ENCODE measurements around the gene ALDH1L2. TPM values are rescaled to one million over a fixed set of nuclear protein-coding genes. Genes with fewer than 3 reads are reported as not detected.

The ALDH1L2 gene
- total RNA-seq, 4 donors from 2014 or later, result 2.1 to 9.1 (median 4.3) TPM

DNA sequence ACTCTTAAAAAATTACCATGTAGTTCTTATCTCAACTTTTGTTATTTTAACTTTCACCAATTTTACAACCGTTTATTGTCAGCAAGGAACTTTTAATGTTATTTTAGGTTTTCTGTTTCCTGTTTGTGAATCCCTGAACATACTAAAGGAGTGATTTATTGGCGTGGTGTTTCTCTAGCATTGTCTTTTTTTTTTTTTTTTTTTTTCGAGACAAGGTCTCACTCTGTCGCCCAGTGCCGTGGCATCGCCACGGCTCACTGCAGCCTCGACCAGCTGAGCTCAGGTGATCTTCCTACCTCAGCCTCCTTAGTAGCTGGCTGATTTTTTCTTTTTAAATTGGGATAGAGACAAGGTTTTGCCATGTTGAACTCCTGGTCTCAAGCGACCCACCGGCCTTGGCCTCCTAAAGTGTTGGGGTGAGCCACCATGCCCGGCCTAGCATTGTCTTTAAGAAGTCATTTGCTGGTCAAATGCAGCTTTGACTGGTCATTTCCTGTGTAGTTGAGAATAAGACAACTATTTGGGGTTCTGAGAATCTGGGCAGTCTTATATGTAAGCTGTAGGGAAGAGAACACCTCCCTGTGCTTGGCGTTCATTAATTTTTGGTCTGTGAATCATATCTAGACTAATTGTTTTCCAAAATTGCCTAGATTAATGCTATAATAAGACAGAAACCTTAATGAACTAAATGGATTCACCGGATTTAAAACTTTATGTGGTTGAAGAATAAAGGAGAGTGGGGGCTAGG lies 25.4 kb upstream of the ALDH1L2 start:
- Histone ChIP-seq H3K27ac (peak overlapping the region; percentile 20 to 98 (median 96)), H3K36me3 (no peaks in the 10 kb centered on the region), H3K4me3 (replicated peaks in 1 of 3) (peak overlapping the region in 1 of 3 donors; percentile 20), H3K27me3 (no peaks in the 10 kb centered on the region), H3K9me3 (no peaks in the 10 kb centered on the region), H3K4me1 (peaks cover 15 to 23% of the 10 kb centered on the region in 2 donors)
- intact Hi-C loops (cut with DNase I), result no loop called here
- TF ChIP-seq POLR2A (IDR thresholded peaks at IDR 0.05) (no peak), CTCF (IDR thresholded peaks at IDR 0.05) (no peak)
- 31% methylated on average over 13 of the region's 13 CpGs for WGBS, 2 donors
- peak; percentile 63 to 74 for DNase-seq

GRCh38 chr12:105107494-105108371 lies 23.5 kb upstream of the ALDH1L2 start, which contains the start of gene WASHC4:
WASHC4 (plus strand) TSS chr12:105107731; CDS start chr12:105107801, 70 bp downstream.
- TF ChIP-seq POLR2A (IDR thresholded peaks at IDR 0.05) (peak; percentile 79 to 99), CTCF (IDR thresholded peaks at IDR 0.05) (peak in 1 of 6 experiments; percentile 11)
- peak within 1 kb of the TSS; percentile 92 to 98 (median 96) for H3K27ac ChIP-seq
- DNase-seq, result peak; percentile 93 to 95

DNA sequence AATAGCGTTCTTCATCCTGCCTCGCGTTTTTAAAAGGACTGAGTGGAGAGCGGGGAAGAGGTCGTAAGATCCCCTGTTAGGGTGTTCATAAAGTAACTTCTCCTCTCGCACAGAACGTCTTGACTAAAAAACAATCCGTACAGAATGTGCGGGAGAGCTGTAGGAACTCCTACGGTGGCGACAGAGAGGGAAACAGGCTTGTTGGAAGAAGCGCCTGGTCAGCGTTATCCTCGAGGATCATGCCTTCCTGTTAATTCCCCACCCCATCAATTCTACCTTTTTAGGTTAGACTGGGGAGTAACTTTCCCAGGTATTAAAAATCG lies 22.9 kb upstream of the ALDH1L2 start:
- peaks cover 15 to 23% of the 10 kb centered on the region in 2 donors for H3K4me1 ChIP-seq
- H3K36me3 ChIP-seq, result no peaks in the 10 kb centered on the region
- peak overlapping the region; percentile 92 to 98 (median 96) for H3K27ac ChIP-seq
- intact Hi-C loops (cut with DNase I), result no loop called here
- 0 to 1% methylated on average over 15 of the region's 15 CpGs for WGBS, 2 donors
- TF ChIP-seq POLR2A (IDR thresholded peaks at IDR 0.05) (no peak), CTCF (IDR thresholded peaks at IDR 0.05) (no peak)
- peak overlapping the region in 2 of 3 donors; percentile 24 to 98 for H3K4me3 ChIP-seq (replicated peaks in 1 of 3)
- DNase-seq, result no peak
- no peaks in the 10 kb centered on the region for H3K27me3 ChIP-seq
- H3K9me3 ChIP-seq, result no peaks in the 10 kb centered on the region

More at GRCh38 chr12:105107494-105108371, 23.5 kb upstream of the ALDH1L2 start, which contains the start of gene WASHC4:
- WGBS, 2 donors, result 0 to 1% methylated on average over 30 to 37 of the region's 85 CpGs
- H3K36me3 ChIP-seq, result no peaks in the 10 kb centered on the region
- peak within 1 kb of the TSS; percentile 80 to 98 (median 82) for H3K4me3 ChIP-seq (replicated peaks in 1 of 3)
- H3K9me3 ChIP-seq, result no peaks in the 10 kb centered on the region
- no peaks in the 10 kb centered on the region for H3K27me3 ChIP-seq
- intact Hi-C loops (cut with DNase I), result no loop called here
- H3K4me1 ChIP-seq, result peaks cover 15 to 23% of the 10 kb centered on the region in 2 donors

DNA sequence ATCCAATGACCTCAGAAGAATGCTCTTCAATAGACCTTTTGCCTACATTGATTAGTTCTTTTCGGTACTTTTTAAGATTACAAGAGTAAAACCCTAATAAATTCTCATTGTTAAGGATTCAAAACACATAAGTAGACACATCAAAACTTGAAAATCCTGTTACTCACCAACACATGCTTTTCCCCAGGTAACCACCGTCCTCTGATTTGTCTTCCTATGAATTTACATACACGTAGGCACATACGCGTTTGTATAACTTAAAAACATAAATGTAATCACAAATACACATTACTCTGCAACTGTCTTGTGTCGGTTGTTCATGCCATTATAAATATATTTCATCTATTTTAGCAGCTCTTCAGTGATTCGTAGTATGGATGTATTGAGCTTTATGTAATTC lies 22.4 kb upstream of the ALDH1L2 start:
- WGBS, 2 donors, result 60 to 63% methylated on average over 7 of the region's 7 CpGs
- H3K9me3 ChIP-seq, result no peaks in the 10 kb centered on the region
- no peaks in the 10 kb centered on the region for H3K36me3 ChIP-seq
- H3K27ac ChIP-seq, result no peak overlapping the region
- intact Hi-C loops (cut with DNase I), result no loop called here
- H3K27me3 ChIP-seq, result no peaks in the 10 kb centered on the region
- TF ChIP-seq POLR2A (IDR thresholded peaks at IDR 0.05) (no peak), CTCF (IDR thresholded peaks at IDR 0.05) (no peak)
- peaks cover 12 to 23% of the 10 kb centered on the region in 2 donors for H3K4me1 ChIP-seq
- peak overlapping the region in 2 of 3 donors; percentile 24 to 98 for H3K4me3 ChIP-seq (replicated peaks in 1 of 3)
- DNase-seq, result no peak

Data from thyroid gland (tissue), 4 donors.